Stimulated activated CD4-positive, alpha-beta T cell treated with anti-CD3 and anti-CD28 coated beads, Interleukin-1b, Interleukin-23, amount 100 ng/mL, for 4 hours (primary cell): ENCODE results near the gene OR1L1.

ENCODE experiments used
- DNase-seq, 2 donors: peaks; one replicate each; pipeline ENCODE4 v3.0.0-alpha.2; 2020; ENCODE audit warnings: low read depth in 2 of 2

Gene OR1L1

GRCh38 chr9:122661416-122661815 is at the start of gene OR1L1:
OR1L1 (plus strand) TSS chr9:122661716; CDS start chr9:122661716, 0 bp downstream.
- DNase-seq = no peak

- no peak for DNase-seq
These were observed 47.2 kb upstream of the OR1L1 start, which contains the start of gene OR1Q1 for GRCh38 chr9:122614362-122614761. OR1Q1 (plus strand) TSS chr9:122614738; CDS start chr9:122614738, 0 bp downstream.

- DNase-seq = no peak
These were observed 41.5 kb upstream of the OR1L1 start for GRCh38 chr9:122619996-122620395.

GRCh38 chr9:122642226-122642625 is 19.3 kb upstream of the OR1L1 start:
- no peak for DNase-seq

GRCh38 chr9:122656378-122656777 is 5.1 kb upstream of the OR1L1 start:
- no peak for DNase-seq

- DNase-seq = no peak
These were observed 4.0 kb upstream of the OR1L1 start, which contains the start of gene OR1B1 for GRCh38 chr9:122657527-122657926. OR1B1 (minus strand) TSS chr9:122657627.

GRCh38 chr9:122672481-122672880 is 11.0 kb downstream of the OR1L1 start:
- no peak for DNase-seq

GRCh38 chr9:122684851-122685250 is 23.3 kb downstream of the OR1L1 start:
- no peak for DNase-seq

GRCh38 chr9:122695696-122696095 is 34.2 kb downstream of the OR1L1 start:
- DNase-seq = no peak
